Parathyroid adenoma (tissue), 2 donors: ENCODE results near the gene PTRH2.

Experiments used
- H2AFZ ChIP-seq: fragments of 300-600 bp; sonication (generic); one replicate; pipeline ENCODE4 v1.7.0; 2017; ENCODE audit warnings: antibody characterized with exemption, mild to moderate bottlenecking
- H3K27ac ChIP-seq: fragments of 300-600 bp; sonication (generic); one replicate; pipeline ENCODE4 v1.7.0; 2017
- H3K27me3 ChIP-seq: fragments of 300-600 bp; sonication (generic); one replicate; pipeline ENCODE4 v1.7.0; 2017; ENCODE audit warnings: low read length; ENCODE audit not compliant: control insufficient read depth, insufficient read depth
- H3K36me3 ChIP-seq: fragments of 300-600 bp; sonication (generic); one replicate; pipeline ENCODE4 v1.7.0; 2017; ENCODE audit warnings: low read length; ENCODE audit not compliant: control insufficient read depth, insufficient read depth
- H3K4me1 ChIP-seq: fragments of 300-600 bp; sonication (generic); one replicate; pipeline ENCODE4 v1.7.0; 2017; ENCODE audit warnings: control low read depth
- H3K4me2 ChIP-seq: fragments of 300-600 bp; sonication (generic); one replicate; pipeline ENCODE4 v1.7.0; 2017; ENCODE audit warnings: low read length
- H3K4me3 ChIP-seq: fragments of 300-600 bp; sonication (generic); one replicate; pipeline ENCODE4 v1.7.0; 2017; ENCODE audit warnings: low read depth, low read length
- H3K79me2 ChIP-seq: fragments of 300-600 bp; sonication (generic); one replicate; pipeline ENCODE4 v1.7.0; 2017; ENCODE audit warnings: control low read depth
- H3K9ac ChIP-seq: fragments of 300-600 bp; sonication (generic); one replicate; pipeline ENCODE4 v1.7.0; 2017; ENCODE audit warnings: mild to moderate bottlenecking
- H3K9me3 ChIP-seq: fragments of 300-600 bp; sonication (generic); one replicate; pipeline ENCODE4 v1.7.0; 2017; ENCODE audit warnings: low read length; ENCODE audit not compliant: control insufficient read depth
- CTCF ChIP-seq: fragments of 300-600 bp; sonication (generic); IDR thresholded peaks from one replicate; pipeline ENCODE4 v1.7.0; 2017; ENCODE audit warnings: antibody characterized with exemption, mild to moderate bottlenecking
- donor health status: primary hyperparathyroidism.

The PTRH2 gene

DNA sequence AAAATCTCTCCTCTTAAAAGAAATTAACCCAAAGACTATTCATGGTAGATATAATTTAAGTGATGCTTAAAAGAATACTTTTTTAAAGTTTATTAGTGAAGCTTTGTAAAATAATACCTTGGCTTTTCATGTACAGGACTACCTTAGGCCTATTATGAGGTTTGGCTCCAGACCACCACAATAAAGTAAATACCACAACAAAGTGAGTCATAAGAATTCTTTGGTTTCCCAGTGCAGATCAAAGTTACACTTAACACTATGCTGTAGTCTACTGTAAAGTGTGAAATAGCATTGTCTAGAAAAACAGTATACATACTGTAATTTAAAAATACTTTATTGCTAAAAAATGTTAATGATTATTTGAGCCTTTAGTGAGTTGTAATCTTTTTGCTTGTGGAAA is 55.9 kb downstream of the PTRH2 start:
- no peak overlapping the region for H3K4me2 ChIP-seq
- no peaks in the 10 kb centered on the region for H3K27me3 ChIP-seq
- no peak overlapping the region for H3K4me3 ChIP-seq
- no peaks in the 10 kb centered on the region for H3K9me3 ChIP-seq
- no peak for TF ChIP-seq CTCF
- peaks cover 23% of the 10 kb centered on the region for H3K79me2 ChIP-seq
- H3K36me3 ChIP-seq, result no peaks in the 10 kb centered on the region
- no peak overlapping the region for H2AFZ ChIP-seq
- H3K27ac ChIP-seq, result no peak overlapping the region
- no peak overlapping the region for H3K9ac ChIP-seq
- peaks cover 3% of the 10 kb centered on the region for H3K4me1 ChIP-seq

GRCh38 chr17:59650642-59651041 is 56.6 kb downstream of the PTRH2 start:
- H3K9me3 ChIP-seq, result no peaks in the 10 kb centered on the region
- no peak overlapping the region for H3K27ac ChIP-seq
- H3K4me2 ChIP-seq, result no peak overlapping the region
- no peak for TF ChIP-seq CTCF
- no peak overlapping the region for H2AFZ ChIP-seq
- H3K9ac ChIP-seq, result no peak overlapping the region
- H3K36me3 ChIP-seq, result no peaks in the 10 kb centered on the region
- H3K4me3 ChIP-seq, result no peak overlapping the region
- peaks cover 3% of the 10 kb centered on the region for H3K4me1 ChIP-seq
- H3K79me2 ChIP-seq, result peaks cover 23% of the 10 kb centered on the region
- H3K27me3 ChIP-seq, result no peaks in the 10 kb centered on the region

DNA sequence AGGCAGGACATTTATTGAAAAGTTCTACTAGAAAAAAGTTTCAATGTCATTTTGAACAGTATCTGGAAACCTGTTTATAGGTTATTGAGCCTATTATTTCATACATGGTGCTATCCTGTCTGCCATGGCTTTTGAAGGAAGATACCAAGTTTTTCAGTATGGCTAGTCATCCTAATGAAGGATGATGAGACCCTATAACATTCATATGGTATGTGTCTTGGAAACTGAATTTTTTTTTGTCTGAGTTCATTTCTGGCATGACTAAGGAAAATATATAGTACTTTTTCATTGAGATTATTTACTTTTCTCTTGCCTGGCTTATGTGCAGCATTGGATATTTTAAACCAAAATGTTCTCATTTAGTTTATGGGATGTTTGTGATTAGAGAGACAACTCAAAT is 57.3 kb downstream of the PTRH2 start:
- peaks cover 3% of the 10 kb centered on the region for H3K4me1 ChIP-seq
- H3K9me3 ChIP-seq, result no peaks in the 10 kb centered on the region
- H3K27ac ChIP-seq, result no peak overlapping the region
- no peak overlapping the region for H2AFZ ChIP-seq
- no peak overlapping the region for H3K4me3 ChIP-seq
- H3K4me2 ChIP-seq, result no peak overlapping the region
- no peak overlapping the region for H3K9ac ChIP-seq
- H3K27me3 ChIP-seq, result no peaks in the 10 kb centered on the region
- no peak for TF ChIP-seq CTCF
- peaks cover 22% of the 10 kb centered on the region for H3K79me2 ChIP-seq
- no peaks in the 10 kb centered on the region for H3K36me3 ChIP-seq
